Endodermal cell (in vitro differentiated cells): ENCODE measurements around the gene STX10. TPM values are rescaled to one million over a fixed set of nuclear protein-coding genes. Genes with fewer than 3 reads are reported as not detected.
A peak's percentile ranks its signal among the peaks of the same experiment; 100 is the strongest.
"Not testable (repeated sequence)": the region's sequence is repeated elsewhere in the genome, so short reads cannot be mapped to it uniquely, and the experiment has no call there.

Experiments used
- DNase-seq: peaks from one replicate; pipeline ENCODE4 v3.0.0-alpha.2; 2017
- H3K27ac ChIP-seq: 2 replicates; pipeline ENCODE4 v1.5.1; 2013; ENCODE audit warnings: mild to moderate bottlenecking, low read depth, low read length, moderate library complexity
- H3K27me3 ChIP-seq: 2 replicates; pipeline ENCODE4 v1.6.1; 2013; ENCODE audit warnings: mild to moderate bottlenecking, low read length, moderate library complexity; ENCODE audit not compliant: insufficient read depth, control insufficient read depth, poor library complexity, severe bottlenecking
- H3K36me3 ChIP-seq: 2 replicates; pipeline ENCODE4 v1.7.0; 2013; ENCODE audit warnings: mild to moderate bottlenecking, low read length, moderate library complexity; ENCODE audit not compliant: control insufficient read depth, insufficient read depth
- H3K4me1 ChIP-seq: one replicate; pipeline ENCODE4 v1.7.0; 2013; ENCODE audit warnings: low read length; ENCODE audit not compliant: control insufficient read depth, insufficient read depth
- H3K4me3 ChIP-seq: 2 replicates; pipeline ENCODE4 v1.5.1; 2013; ENCODE audit warnings: mild to moderate bottlenecking, low read length, moderate library complexity
- H3K9ac ChIP-seq: 2 replicates; pipeline ENCODE4 v1.6.1; 2013; ENCODE audit warnings: mild to moderate bottlenecking, low read length, moderate library complexity; ENCODE audit not compliant: poor library complexity, severe bottlenecking; ENCODE audit errors: extremely low read depth
- H3K9me3 ChIP-seq: 2 replicates; pipeline ENCODE4 v1.6.1; 2013; ENCODE audit warnings: mild to moderate bottlenecking, low read length, moderate library complexity; ENCODE audit not compliant: control insufficient read depth
- H3K27ac Mint-ChIP-seq: 2 replicates; pipeline ENCODE4 v1.8.0; 2020; ENCODE audit warnings: mixed read lengths
- H3K27me3 Mint-ChIP-seq: 2 replicates; pipeline ENCODE4 v1.8.0; 2021; ENCODE audit warnings: mild to moderate bottlenecking, mixed read lengths; ENCODE audit not compliant: insufficient read depth
- H3K36me3 Mint-ChIP-seq: 2 replicates; pipeline ENCODE4 v1.8.0; 2020; ENCODE audit warnings: low read depth, mixed read lengths
- H3K4me1 Mint-ChIP-seq: 2 replicates; pipeline ENCODE4 v1.8.0; 2020; ENCODE audit warnings: mixed read lengths
- H3K4me3 Mint-ChIP-seq: 2 replicates; pipeline ENCODE4 v1.8.0; 2020; ENCODE audit warnings: mild to moderate bottlenecking, moderate library complexity, mixed read lengths
- H3K9me3 Mint-ChIP-seq: 2 replicates; pipeline ENCODE4 v1.8.0; 2020; ENCODE audit warnings: mild to moderate bottlenecking, mixed read lengths
- WGBS, 2 experiments: methylation state at CpG; one replicate each; pipeline versions ENCODE4 v1.1.5 to v1.1.7; 2013; ENCODE audit warnings: missing lambda C conversion rate in 2 of 2, mixed read lengths in 1 of 2; ENCODE audit not compliant: insufficient coverage in 1 of 2, insufficient read length in 1 of 2; 5-methylcytosine and 5-hydroxymethylcytosine counted together
- total RNA-seq, 2 donors: library from RNA; stranded (reverse); fragmentation: NEBNext Ultra II Directional in 1 of 2; extraction: Animal tissue kit (Norgen Biotek cat#: 25700) in 1 of 2; gene quantifications; 2 replicates in 1 of 2; 3 replicates in 1 of 2; pipeline ENCODE4 v1.2.1, GENCODE V29; 2021
- TF ChIP-seq, protein P1 (sequence below): fragments of 200-600 bp; sonication (generic); conservative IDR thresholded peaks from 2 replicates; pipeline ENCODE4 v1.5.0; 2021; ENCODE audit warnings: antibody characterized with exemption, mild to moderate bottlenecking

Gene STX10
- total RNA-seq, 2 donors from 2014 or later: 30.8 to 34.8 TPM

GRCh38 chr19:13171146-13171545, 21.0 kb upstream of the STX10 start:
- no peaks in the 10 kb centered on the region for H3K4me1 ChIP-seq

GRCh38 chr19:13169769-13170168, 19.6 kb upstream of the STX10 start:
- Mint-ChIP-seq H3K27me3 (no peaks in the 10 kb centered on the region), H3K36me3 (peaks cover 2% of the 10 kb centered on the region), H3K4me1 (peaks cover 13% of the 10 kb centered on the region), H3K9me3 (no peaks in the 10 kb centered on the region), H3K27ac (peak overlapping the region; percentile 69), H3K4me3 (no peak overlapping the region)
- TF ChIP-seq, protein P1, sequence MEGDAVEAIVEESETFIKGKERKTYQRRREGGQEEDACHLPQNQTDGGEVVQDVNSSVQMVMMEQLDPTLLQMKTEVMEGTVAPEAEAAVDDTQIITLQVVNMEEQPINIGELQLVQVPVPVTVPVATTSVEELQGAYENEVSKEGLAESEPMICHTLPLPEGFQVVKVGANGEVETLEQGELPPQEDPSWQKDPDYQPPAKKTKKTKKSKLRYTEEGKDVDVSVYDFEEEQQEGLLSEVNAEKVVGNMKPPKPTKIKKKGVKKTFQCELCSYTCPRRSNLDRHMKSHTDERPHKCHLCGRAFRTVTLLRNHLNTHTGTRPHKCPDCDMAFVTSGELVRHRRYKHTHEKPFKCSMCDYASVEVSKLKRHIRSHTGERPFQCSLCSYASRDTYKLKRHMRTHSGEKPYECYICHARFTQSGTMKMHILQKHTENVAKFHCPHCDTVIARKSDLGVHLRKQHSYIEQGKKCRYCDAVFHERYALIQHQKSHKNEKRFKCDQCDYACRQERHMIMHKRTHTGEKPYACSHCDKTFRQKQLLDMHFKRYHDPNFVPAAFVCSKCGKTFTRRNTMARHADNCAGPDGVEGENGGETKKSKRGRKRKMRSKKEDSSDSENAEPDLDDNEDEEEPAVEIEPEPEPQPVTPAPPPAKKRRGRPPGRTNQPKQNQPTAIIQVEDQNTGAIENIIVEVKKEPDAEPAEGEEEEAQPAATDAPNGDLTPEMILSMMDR: no peak
- Histone ChIP-seq H3K27ac (no peak overlapping the region), H3K4me1 (peaks cover 3% of the 10 kb centered on the region), H3K36me3 (no peaks in the 10 kb centered on the region), H3K27me3 (no peaks in the 10 kb centered on the region), H3K9ac (no peak overlapping the region), H3K9me3 (no peaks in the 10 kb centered on the region), H3K4me3 (no peak overlapping the region)
- no peak for DNase-seq
- 86 to 96% methylated on average over 4 to 5 of the region's 5 CpGs for WGBS, 2 experiments

More at GRCh38 chr19:13171146-13171545, 21.0 kb upstream of the STX10 start:
- no peak overlapping the region for H3K4me3 ChIP-seq
- H3K27me3 ChIP-seq: no peaks in the 10 kb centered on the region
- 96 to 97% methylated on average over 5 to 7 of the region's 7 CpGs for WGBS, 2 experiments
- Mint-ChIP-seq H3K27me3 (no peaks in the 10 kb centered on the region), H3K36me3 (peaks cover 2% of the 10 kb centered on the region), H3K4me1 (peaks cover 7% of the 10 kb centered on the region), H3K27ac (peak overlapping the region; percentile 22), H3K9me3 (no peaks in the 10 kb centered on the region), H3K4me3 (no peak overlapping the region)
- no peaks in the 10 kb centered on the region for H3K9me3 ChIP-seq
- no peaks in the 10 kb centered on the region for H3K36me3 ChIP-seq
- TF ChIP-seq, protein P1: no peak
- DNase-seq: no peak
- H3K9ac ChIP-seq: no peak overlapping the region
- H3K27ac ChIP-seq: no peak overlapping the region

DNA sequence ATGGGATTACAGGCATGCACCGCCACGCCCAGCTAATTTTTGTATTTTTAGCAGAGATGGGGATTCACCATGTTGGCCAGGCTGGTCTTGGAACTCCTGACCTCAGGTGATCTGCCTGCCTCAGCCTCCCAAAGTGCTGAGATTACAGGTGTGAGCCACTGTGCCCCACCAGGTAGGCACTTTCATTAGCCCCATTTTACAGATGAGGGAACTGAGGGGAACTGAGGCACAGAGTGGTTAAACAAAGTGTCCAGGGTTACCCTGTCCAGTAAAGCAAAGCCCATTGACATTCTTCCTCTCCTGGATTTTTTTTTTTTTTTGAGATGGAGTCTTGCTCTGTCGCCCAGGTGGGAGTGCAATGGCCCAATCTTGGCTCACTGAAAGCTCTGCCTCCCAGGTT, 16.0 kb upstream of the STX10 start:
- H3K9ac ChIP-seq, H3K9me3 Mint-ChIP-seq, H3K27ac Mint-ChIP-seq, H3K36me3 Mint-ChIP-seq, H3K27me3 ChIP-seq, H3K4me3 Mint-ChIP-seq, H3K9me3 ChIP-seq, H3K36me3 ChIP-seq, DNase-seq, H3K27ac ChIP-seq, H3K4me3 ChIP-seq, H3K27me3 Mint-ChIP-seq: not testable (repeated sequence)
- WGBS, 2 experiments: 95 to 96% methylated on average over 3 of the region's 3 CpGs
- H3K4me1 Mint-ChIP-seq: peaks cover 17% of the 10 kb centered on the region
- peaks cover 10% of the 10 kb centered on the region for H3K4me1 ChIP-seq
